ENCODE results near the gene KASH5. TPM values are rescaled to one million over a fixed set of nuclear protein-coding genes. Genes with fewer than 3 reads are reported as not detected.

The KASH5 gene
- total and polyA plus RNA-seq, 2 of the 8 experiments (the other 6 are each of a cell fraction or from before 2014, with no cell fraction given) = 0.05 to 0.19 TPM

GRCh38 chr19:49344505-49345423, 43.3 kb upstream of the KASH5 start:
- FAIRE-seq (no peak), DNase-seq (ENCODE audit: low read depth in 1 of 2, low spot score in 2 of 2) (no peak)
- Histone ChIP-seq H3K36me3 (ENCODE audit: control insufficient read depth in 2 of 4, insufficient read depth in 4 of 4, low read length in 3 of 4) (peaks cover 55 to 86% (median 74%) of the 10 kb centered on the region in 4 experiments), H3K79me2 (ENCODE audit: control insufficient read depth in 1 of 2, insufficient read depth in 2 of 2, low read length in 2 of 2) (no peaks in the 10 kb centered on the region), H2AK5ac (ENCODE audit: low read depth, low read length) (no peak overlapping the region), H3K4me3 (ENCODE audit: extremely low read depth in 1 of 4, insufficient read depth in 2 of 4, low read depth in 3 of 4, low read length in 4 of 4) (no peak overlapping the region), H3K4me2 (ENCODE audit: insufficient read depth in 1 of 2, low read depth in 2 of 2, low read length in 2 of 2) (no peak overlapping the region), H4K5ac (ENCODE audit: insufficient read length, low read depth, low read length) (no peak overlapping the region), H3K56ac (replicated peaks; ENCODE audit: insufficient read length, low read depth, low read length) (no peak overlapping the region), H3K14ac (ENCODE audit: insufficient read length) (no peak overlapping the region), H3K9ac (replicated peaks in 1 of 4; ENCODE audit: extremely low read depth in 1 of 4, low read depth in 3 of 4, low read length in 3 of 4) (no peak overlapping the region), H3K23ac (ENCODE audit: insufficient read length) (no peak overlapping the region), H4K20me1 (replicated peaks in 1 of 2; ENCODE audit: control insufficient read depth in 1 of 2, insufficient read depth in 2 of 2, low read length in 2 of 2) (peaks cover 11 to 20% of the 10 kb centered on the region in 2 experiments), H3K9me3 (ENCODE audit: insufficient read depth in 2 of 2, low read depth in 1 of 2, low read length in 1 of 2) (no peaks in the 10 kb centered on the region), H3K23me2 (ENCODE audit: low read depth, low read length) (no peaks in the 10 kb centered on the region), H3K18ac (ENCODE audit: extremely low read depth, low read length) (no peak overlapping the region), H2BK5ac (ENCODE audit: low read depth, low read length) (no peak overlapping the region), H3K4me1 (replicated peaks in 1 of 4; ENCODE audit: control insufficient read depth in 3 of 4, insufficient read depth in 4 of 4, low read length in 3 of 4) (peaks cover 0 to 6% (median 0%) of the 10 kb centered on the region in 4 experiments; a peak in 2 of 7 replicates), H2BK120ac (replicated peaks; ENCODE audit: low read depth, low read length) (no peak overlapping the region), H2AFZ (ENCODE audit: low read length) (no peak overlapping the region), H4K91ac (replicated peaks; ENCODE audit: insufficient read length, low read length) (no peak overlapping the region), H3K79me1 (ENCODE audit: low read depth, low read length) (no peaks in the 10 kb centered on the region; the same call in 1 of the 2 replicates), H3K27me3 (replicated peaks in 1 of 4; ENCODE audit: control insufficient read depth in 3 of 4, extremely low read depth in 1 of 4, insufficient read depth in 3 of 4, low read length in 3 of 4) (no peaks in the 10 kb centered on the region), H3K27ac (ENCODE audit: low read depth, low read length) (no peak overlapping the region), H2BK20ac (ENCODE audit: low read length) (no peak overlapping the region), H2BK12ac (ENCODE audit: low read depth, low read length) (no peak overlapping the region), H3K4ac (replicated peaks; ENCODE audit: insufficient read length, low read depth, low read length) (no peak overlapping the region), H2BK15ac (ENCODE audit: low read length) (no peak overlapping the region), H4K8ac (ENCODE audit: extremely low read depth, insufficient read depth, low read length) (no peak overlapping the region; the same call in 1 of the 2 replicates)
- POLR2A ChIA-PET (ENCODE audit: partially characterized antibody) = interaction anchor here (1.1 to 8.9 kb wide), 3 partner anchors 8 to 31 kb away, joined by 3 to 112 read pairs (median 3); partner anchors contain the start of genes DKKL1 and TEAD2
- CTCF ChIA-PET (ENCODE audit: partially characterized antibody) = interaction anchor here (0.6 to 0.9 kb wide), 3 partner anchors 17 to 69 kb away, joined by 3 to 4 read pairs (median 3); no protein-coding TSS in a partner anchor
- WGBS, 2 experiments (ENCODE audit: extremely low coverage in 1 of 2, insufficient coverage in 1 of 2, insufficient read length in 1 of 2, insufficient replicate concordance in 2 of 2, low coverage in 1 of 2, low lambda C conversion rate in 2 of 2, missing lambda C conversion rate in 1 of 2) = 88% methylated on average over 11 of the region's 11 CpGs; no CpG with 5 or more reads in 1 of the 2 experiments
- no peak for TF ChIP-seq EZH2 (IDR thresholded peaks at IDR 0.05; ENCODE audit: low read depth, low read length, severe bottlenecking)
- TF ChIP-seq SRF (IDR thresholded peaks at IDR 0.05; ENCODE audit: low read depth, low read length) = no peak
- TF ChIP-seq MAFK (IDR thresholded peaks at IDR 0.05; ENCODE audit: low read depth, low read length) = no peak
- TF ChIP-seq RAD21 (IDR thresholded peaks at IDR 0.05 in 1 of 2, conservative IDR thresholded peaks at IDR 0.05 in 1 of 2; ENCODE audit: low read depth in 2 of 2, low read length in 2 of 2) = no peak
- no peak for TF ChIP-seq JUN (IDR thresholded peaks at IDR 0.05; ENCODE audit: low read depth, low read length)
- TF ChIP-seq EP300 (IDR thresholded peaks at IDR 0.05; ENCODE audit: borderline replicate concordance in 1 of 2, low read depth in 2 of 2, low read length in 2 of 2) = no peak
- no peak for TF ChIP-seq BRCA1 (IDR thresholded peaks at IDR 0.05; ENCODE audit: low read depth, low read length)
- no peak for TF ChIP-seq NANOG (IDR thresholded peaks at IDR 0.05; ENCODE audit: insufficient read depth, low read depth, low read length, poor library complexity, severe bottlenecking)
- no peak for TF ChIP-seq POLR2AphosphoS5 (IDR thresholded peaks at IDR 0.05; ENCODE audit: low read depth, low read length)
- TF ChIP-seq FOSL1 (IDR thresholded peaks at IDR 0.05; ENCODE audit: insufficient read depth, low read depth, low read length) = no peak
